Brain microvascular endothelial cell (primary cell): ENCODE measurements around the gene FAM219A.

Experiments used
- DNase-seq: peaks from one replicate; pipeline ENCODE4 v3.0.0-alpha.2; 2020
- H3K27ac ChIP-seq: fragments of 250-450 bp; sonication (Bioruptor Pico); 2 replicates; pipeline ENCODE4 v1.5.1; 2020; ENCODE audit warnings: mild to moderate bottlenecking, moderate library complexity
- H3K27me3 ChIP-seq: fragments of 250-450 bp; sonication (Bioruptor Pico); replicated peaks from 2 replicates; pipeline ENCODE4 v1.5.1; 2020; ENCODE audit warnings: mild to moderate bottlenecking
- H3K36me3 ChIP-seq: fragments of 250-450 bp; sonication (Bioruptor Pico); replicated peaks from 2 replicates; pipeline ENCODE4 v1.5.1; 2020; ENCODE audit warnings: mild to moderate bottlenecking
- H3K4me3 ChIP-seq: 2 replicates; pipeline ENCODE4 v1.5.1; 2011; ENCODE audit warnings: low read depth, mild to moderate bottlenecking, control low read depth, low read length, moderate library complexity
- CTCF ChIP-seq: IDR thresholded peaks from 2 replicates; pipeline ENCODE4 v1.5.1; 2011; ENCODE audit warnings: low read depth, mild to moderate bottlenecking, moderate library complexity, low read length, control low read depth, inconsistent platforms; ENCODE audit errors: missing control alignments
- in situ Hi-C: cut with HindIII; loops from 2 replicates; pipeline ENCODE4 v1.10.0; 2017; ENCODE audit warnings: low sequenced_read_pairs, low pct_ligation_motif_present

FAM219A gene

GRCh38 chr9:34456746-34457145 is 1.6 kb downstream of the FAM219A start:
- H3K4me3 ChIP-seq, result peak overlapping the region; percentile 82
- no peak for DNase-seq
- H3K36me3 ChIP-seq, result no peaks in the 10 kb centered on the region
- in situ Hi-C loops, result no loop called here
- no peak for TF ChIP-seq CTCF
- H3K27ac ChIP-seq, result no peak overlapping the region
- H3K27me3 ChIP-seq, result no peaks in the 10 kb centered on the region

GRCh38 chr9:34456151-34456550 is 2.2 kb downstream of the FAM219A start:
- Histone ChIP-seq H3K27me3 (no peaks in the 10 kb centered on the region), H3K27ac (no peak overlapping the region)

GRCh38 chr9:34454571-34455065 is 3.8 kb downstream of the FAM219A start:
- peak; percentile 79 for DNase-seq
- TF ChIP-seq CTCF, result peak; percentile 43
- in situ Hi-C loops, result no loop called here
- no peaks in the 10 kb centered on the region for H3K36me3 ChIP-seq
- no peak overlapping the region for H3K4me3 ChIP-seq
- H3K27ac ChIP-seq, result no peak overlapping the region
- no peaks in the 10 kb centered on the region for H3K27me3 ChIP-seq

More at GRCh38 chr9:34456151-34456550, 2.2 kb downstream of the FAM219A start:
- H3K4me3 ChIP-seq, result no peak overlapping the region
- no peak for TF ChIP-seq CTCF
- in situ Hi-C loops, result no loop called here
- no peak for DNase-seq
- no peaks in the 10 kb centered on the region for H3K36me3 ChIP-seq

- Histone ChIP-seq H3K27ac (no peak overlapping the region), H3K27me3 (no peaks in the 10 kb centered on the region), H3K36me3 (no peaks in the 10 kb centered on the region), H3K4me3 (no peak overlapping the region)
- TF ChIP-seq CTCF, result no peak
- in situ Hi-C loops, result no loop called here
- DNase-seq, result no peak
Observed at GRCh38 chr9:34452568-34452967, 5.8 kb downstream of the FAM219A start.

- in situ Hi-C loops, result no loop called here
- no peak for DNase-seq
Observed at GRCh38 chr9:34451545-34451944, 6.8 kb downstream of the FAM219A start.

More at GRCh38 chr9:34451545-34451944, 6.8 kb downstream of the FAM219A start:
- TF ChIP-seq CTCF, result no peak
- H3K4me3 ChIP-seq, result no peak overlapping the region
- no peak overlapping the region for H3K27ac ChIP-seq
- no peaks in the 10 kb centered on the region for H3K27me3 ChIP-seq
- no peaks in the 10 kb centered on the region for H3K36me3 ChIP-seq
